ENCODE results near the gene SLC35F1.

DNA sequence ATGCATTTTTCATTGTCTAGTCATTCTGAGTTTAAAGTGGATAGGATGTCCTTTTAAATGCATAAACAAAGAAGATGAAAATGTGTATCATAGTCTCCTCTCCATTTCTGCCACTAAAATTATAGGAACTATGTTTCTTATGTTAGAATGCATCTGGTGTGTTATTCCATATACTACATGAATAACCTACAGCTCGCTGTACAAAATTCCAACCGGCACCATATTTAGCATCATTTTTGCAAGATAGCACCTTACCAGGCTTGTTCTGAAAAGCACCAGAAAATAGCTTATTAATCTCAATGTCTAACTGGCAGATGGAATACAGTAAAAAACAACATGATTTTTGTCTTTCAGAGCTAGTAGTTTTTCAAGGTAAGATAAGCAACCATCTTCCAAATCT is 241.5 kb downstream of the SLC35F1 start:
- TF ChIP-seq EZH2 (IDR thresholded peaks at IDR 0.05; ENCODE audit: insufficient read depth, poor library complexity, severe bottlenecking) = no peak
- no peak for TF ChIP-seq EZH2phosphoT487 (IDR thresholded peaks at IDR 0.05; ENCODE audit: insufficient read depth, low read depth)
